ENCODE data around the gene FGGY.

- TF ChIP-seq CTCF (IDR thresholded peaks at IDR 0.05) (no peak), POLR2A (IDR thresholded peaks at IDR 0.05) (no peak)
These were observed 10.7 kb downstream of the FGGY start for GRCh38 chr1:59307591-59307990.

All from uterus (tissue), 2 donors.